GM23248 (cell line): Measurements from ENCODE around the gene VCL.

ENCODE experiments used
- EZH2 ChIP-seq: fragments of 200-600 bp; sonication (generic); IDR thresholded peaks from 2 replicates; pipeline ENCODE4 v1.6.1; 2018; ENCODE audit warnings: antibody characterized with exemption, mild to moderate bottlenecking; ENCODE audit not compliant: insufficient read depth, poor library complexity, severe bottlenecking
- EZH2phosphoT487 ChIP-seq: fragments of 200-600 bp; sonication (generic); IDR thresholded peaks from 2 replicates; pipeline ENCODE4 v1.6.1; 2018; ENCODE audit warnings: antibody characterized with exemption, moderate library complexity, mild to moderate bottlenecking, low read depth; ENCODE audit not compliant: insufficient read depth

- TF ChIP-seq EZH2phosphoT487, result no peak
- no peak for TF ChIP-seq EZH2
Observed at GRCh38 chr10:73975388-73975787, 22.5 kb upstream of the VCL start.
